PFSK-1 (cell line): ENCODE data around the gene LINC01488.

Source experiments
- POLR2AphosphoS5 ChIP-seq: IDR thresholded peaks from 2 replicates; pipeline ENCODE4 v1.6.1; 2012; ENCODE audit warnings: low read depth, mild to moderate bottlenecking, control low read depth, low read length, moderate library complexity
- TAF1 ChIP-seq: IDR thresholded peaks from 2 replicates; pipeline ENCODE4 v1.6.1; 2012; ENCODE audit warnings: low read length, control low read depth, borderline replicate concordance; ENCODE audit not compliant: insufficient read depth
- TF ChIP-seq, protein P1 (sequence below), 2 experiments: IDR thresholded peaks; 2 replicates each; pipeline versions ENCODE4 v1.6.1 to v1.8.0; 2011 to 2012; ENCODE audit warnings: low read depth in 2 of 2, low read length in 2 of 2, control low read depth in 1 of 2, inconsistent platforms in 1 of 2, mild to moderate bottlenecking in 1 of 2, moderate library complexity in 1 of 2; ENCODE audit not compliant: insufficient read depth in 1 of 2

DNA sequence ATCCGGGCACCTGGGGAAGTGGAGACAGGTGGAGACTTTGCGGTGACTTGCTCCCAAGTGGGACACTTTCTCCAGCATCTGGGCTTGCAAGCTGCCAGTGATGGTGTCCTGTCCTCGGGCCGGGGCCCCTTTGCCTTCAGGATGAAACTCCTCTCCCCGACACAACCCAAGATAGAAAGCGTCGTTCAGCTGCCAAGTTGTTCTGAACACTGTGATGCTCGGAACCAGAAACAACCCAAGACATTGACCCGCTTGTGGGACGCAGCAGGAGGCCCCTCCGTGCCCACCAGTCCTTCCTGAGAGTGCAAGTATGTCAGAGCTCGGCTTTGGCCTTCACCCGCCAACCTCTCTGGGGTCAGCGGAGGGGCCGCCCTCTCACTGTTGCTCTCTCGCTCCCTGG lies 31.3 kb downstream of the LINC01488 start:
- TF ChIP-seq, protein P1, sequence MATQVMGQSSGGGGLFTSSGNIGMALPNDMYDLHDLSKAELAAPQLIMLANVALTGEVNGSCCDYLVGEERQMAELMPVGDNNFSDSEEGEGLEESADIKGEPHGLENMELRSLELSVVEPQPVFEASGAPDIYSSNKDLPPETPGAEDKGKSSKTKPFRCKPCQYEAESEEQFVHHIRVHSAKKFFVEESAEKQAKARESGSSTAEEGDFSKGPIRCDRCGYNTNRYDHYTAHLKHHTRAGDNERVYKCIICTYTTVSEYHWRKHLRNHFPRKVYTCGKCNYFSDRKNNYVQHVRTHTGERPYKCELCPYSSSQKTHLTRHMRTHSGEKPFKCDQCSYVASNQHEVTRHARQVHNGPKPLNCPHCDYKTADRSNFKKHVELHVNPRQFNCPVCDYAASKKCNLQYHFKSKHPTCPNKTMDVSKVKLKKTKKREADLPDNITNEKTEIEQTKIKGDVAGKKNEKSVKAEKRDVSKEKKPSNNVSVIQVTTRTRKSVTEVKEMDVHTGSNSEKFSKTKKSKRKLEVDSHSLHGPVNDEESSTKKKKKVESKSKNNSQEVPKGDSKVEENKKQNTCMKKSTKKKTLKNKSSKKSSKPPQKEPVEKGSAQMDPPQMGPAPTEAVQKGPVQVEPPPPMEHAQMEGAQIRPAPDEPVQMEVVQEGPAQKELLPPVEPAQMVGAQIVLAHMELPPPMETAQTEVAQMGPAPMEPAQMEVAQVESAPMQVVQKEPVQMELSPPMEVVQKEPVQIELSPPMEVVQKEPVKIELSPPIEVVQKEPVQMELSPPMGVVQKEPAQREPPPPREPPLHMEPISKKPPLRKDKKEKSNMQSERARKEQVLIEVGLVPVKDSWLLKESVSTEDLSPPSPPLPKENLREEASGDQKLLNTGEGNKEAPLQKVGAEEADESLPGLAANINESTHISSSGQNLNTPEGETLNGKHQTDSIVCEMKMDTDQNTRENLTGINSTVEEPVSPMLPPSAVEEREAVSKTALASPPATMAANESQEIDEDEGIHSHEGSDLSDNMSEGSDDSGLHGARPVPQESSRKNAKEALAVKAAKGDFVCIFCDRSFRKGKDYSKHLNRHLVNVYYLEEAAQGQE (IDR thresholded peaks at IDR 0.05; ENCODE audit: insufficient read depth in 1 of 2, low read depth in 2 of 2, low read length in 2 of 2), result no peak
- TF ChIP-seq POLR2AphosphoS5, result no peak
- TF ChIP-seq TAF1, result no peak
